ENCODE results near the gene IFI16. TPM values are rescaled to one million over a fixed set of nuclear protein-coding genes. Genes with fewer than 3 reads are reported as not detected.

Gene IFI16
- total RNA-seq (2021) (18.5 and 31.3 TPM in 2 replicates), Bru-seq, nascent RNA (percentile 61 among the genes with signal in this experiment), BruChase-seq, experiment 1, labeled RNA remaining after a 2-hour chase (percentile 57 among the genes with signal in this experiment), BruChase-seq, experiment 2, labeled RNA remaining after a 6-hour chase (percentile 69 among the genes with signal in this experiment)
- long read RNA-seq, transcript IFI16-201 (12 exons, 2,867 nt) = minor isoform, 9 of 43 reads
- long read RNA-seq, transcript IFI16-205 (11 exons, 2,704 nt) = major isoform, 19 of 43 reads
- long read RNA-seq, partial matches to known transcripts = 4 of 43 reads
- long read RNA-seq, other reads (novel, unspliced or antisense) = 11 of 43 reads

DNA sequence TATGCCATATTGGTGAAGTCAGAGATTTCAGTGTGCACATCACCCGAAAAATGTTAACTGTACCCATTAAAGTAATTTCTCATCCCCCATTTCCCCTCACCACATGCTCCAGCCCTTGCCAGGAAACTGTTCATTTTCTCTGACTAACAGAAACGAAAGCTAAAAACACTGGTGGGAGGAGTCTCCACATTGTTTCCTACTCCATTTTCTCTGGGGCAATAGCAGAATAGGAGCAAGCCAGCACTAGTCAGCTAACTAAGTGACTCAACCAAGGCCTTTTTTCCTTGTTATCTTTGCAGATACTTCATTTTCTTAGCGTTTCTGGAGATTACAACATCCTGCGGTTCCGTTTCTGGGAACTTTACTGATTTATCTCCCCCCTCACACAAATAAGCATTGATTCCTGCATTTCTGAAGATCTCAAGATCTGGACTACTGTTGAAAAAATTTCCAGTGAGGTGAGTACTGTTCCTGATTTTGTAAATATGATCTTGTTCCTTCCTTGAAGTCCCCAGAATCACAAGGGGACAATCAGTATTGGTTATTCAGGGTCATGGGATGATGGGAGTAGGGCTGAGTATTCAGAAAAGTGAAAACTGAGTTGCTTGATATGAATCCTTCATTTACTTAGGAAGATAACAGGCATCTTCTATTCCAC is at the start of gene IFI16:
IFI16 (plus strand) TSS at position 204 of the 658 bp plus-strand sequence. CDS start 4,774 bp downstream, outside the sequence.
- Histone ChIP-seq H2AFZ (peak within 1 kb of the TSS; percentile 2; the same call in 1 of the 2 replicates), H3K79me2 (ENCODE audit: low read depth) (no peaks in the 10 kb centered on the region), H3K27me3 (ENCODE audit: insufficient read depth, low read depth) (0 out of 2 replicates have a peak, but pooled peaks cover 6% of the 10 kb centered on the region), H3K9me3 (ENCODE audit: insufficient read depth, low read depth) (no peaks in the 10 kb centered on the region), H3K9me2 (ENCODE audit: insufficient read depth) (no peaks in the 10 kb centered on the region), H3K4me3 (no peak within 1 kb of the TSS), H4K20me1 (ENCODE audit: insufficient read depth) (no peaks in the 10 kb centered on the region), H3K4me1 (replicated peaks; ENCODE audit: insufficient read depth) (no peaks in the 10 kb centered on the region), H3F3A (ENCODE audit: insufficient read depth, low read depth) (no peaks in the 10 kb centered on the region; the same call in 1 of the 2 replicates), H3K4me2 (no peak within 1 kb of the TSS), H3K27ac (no peak within 1 kb of the TSS), H3K36me3 (ENCODE audit: low read depth) (no peaks in the 10 kb centered on the region)
- DNase-seq = peak in 1 of 2 experiments; percentile 34
- CTCF ChIA-PET = no interaction called here
- TF ChIP-seq EZH2 (IDR thresholded peaks at IDR 0.05; ENCODE audit: low read depth) (no peak), CTCF (conservative IDR thresholded peaks at IDR 0.05) (no peak)
- POLR2A ChIA-PET (ENCODE audit: unreplicated experiment) = interaction anchor here (0.7 kb wide), 1 partner anchor 191 kb away, joined by 5 read pairs; no protein-coding TSS in a partner anchor
- intact Hi-C loops (cut with micrococcal nuclease; ENCODE audit: unreplicated experiment) = loop anchor here (10.0 kb wide), 1 partner anchor 1045 kb away; no protein-coding TSS in a partner anchor
- BruUV-seq (replicated peaks) = TSS peak; percentile 55

DNA sequence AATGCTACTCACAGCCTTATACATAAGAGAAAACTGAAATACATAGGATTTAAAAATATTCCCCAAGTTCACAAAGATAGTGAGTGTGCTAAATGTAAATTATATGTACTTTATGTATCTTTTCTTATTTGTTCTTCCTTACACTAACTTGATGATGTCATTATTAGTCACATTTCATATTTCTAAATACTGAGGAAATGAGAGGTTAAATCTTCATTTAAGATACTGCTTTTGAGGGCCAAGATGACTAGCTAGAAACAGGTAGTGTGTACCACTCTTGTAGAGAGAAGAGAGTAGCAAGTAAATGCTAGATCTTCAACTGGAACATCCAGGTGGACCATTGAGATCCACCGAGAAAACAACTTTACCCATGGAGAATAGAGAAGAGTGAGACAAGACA is 48.5 kb upstream of the IFI16 start:
- Histone ChIP-seq H3K9me3 (ENCODE audit: insufficient read depth, low read depth) (no peaks in the 10 kb centered on the region), H3K9me2 (ENCODE audit: insufficient read depth) (no peaks in the 10 kb centered on the region; the same call in 1 of the 2 replicates), H3K4me1 (replicated peaks; ENCODE audit: insufficient read depth) (no peaks in the 10 kb centered on the region), H3K79me2 (ENCODE audit: low read depth) (no peaks in the 10 kb centered on the region), H3K27ac (no peak overlapping the region), H4K20me1 (ENCODE audit: insufficient read depth) (no peaks in the 10 kb centered on the region), H3K36me3 (ENCODE audit: low read depth) (no peaks in the 10 kb centered on the region), H3K27me3 (ENCODE audit: insufficient read depth, low read depth) (no peaks in the 10 kb centered on the region), H3K4me2 (no peak overlapping the region), H3K4me3 (no peak overlapping the region), H2AFZ (no peak overlapping the region), H3F3A (ENCODE audit: insufficient read depth, low read depth) (no peaks in the 10 kb centered on the region)
- CTCF ChIA-PET = no interaction called here
- no TSS peak for BruUV-seq (replicated peaks)
- no peak for DNase-seq
- intact Hi-C loops (cut with micrococcal nuclease; ENCODE audit: unreplicated experiment) = no loop called here
- POLR2A ChIA-PET (ENCODE audit: unreplicated experiment) = no interaction called here
- TF ChIP-seq CTCF (conservative IDR thresholded peaks at IDR 0.05) = no peak
- no peak for TF ChIP-seq EZH2 (IDR thresholded peaks at IDR 0.05; ENCODE audit: low read depth)

- TF ChIP-seq EZH2 (IDR thresholded peaks at IDR 0.05; ENCODE audit: low read depth) (no peak), CTCF (conservative IDR thresholded peaks at IDR 0.05) (no peak)
Observed at GRCh38 chr1:158962983-158963382, 46.7 kb upstream of the IFI16 start.

More at GRCh38 chr1:158962983-158963382, 46.7 kb upstream of the IFI16 start:
- CTCF ChIA-PET = no interaction called here
- POLR2A ChIA-PET (ENCODE audit: unreplicated experiment) = no interaction called here
- no TSS peak for BruUV-seq (replicated peaks)
- Histone ChIP-seq H2AFZ (no peak overlapping the region), H3F3A (ENCODE audit: insufficient read depth, low read depth) (no peaks in the 10 kb centered on the region), H3K9me3 (ENCODE audit: insufficient read depth, low read depth) (no peaks in the 10 kb centered on the region), H3K27ac (no peak overlapping the region), H3K4me2 (no peak overlapping the region), H3K79me2 (ENCODE audit: low read depth) (no peaks in the 10 kb centered on the region), H4K20me1 (ENCODE audit: insufficient read depth) (no peaks in the 10 kb centered on the region; the same call in 1 of the 2 replicates), H3K27me3 (ENCODE audit: insufficient read depth, low read depth) (no peaks in the 10 kb centered on the region), H3K4me1 (replicated peaks; ENCODE audit: insufficient read depth) (no peaks in the 10 kb centered on the region), H3K36me3 (ENCODE audit: low read depth) (no peaks in the 10 kb centered on the region), H3K4me3 (no peak overlapping the region), H3K9me2 (ENCODE audit: insufficient read depth) (peaks cover 6% of the 10 kb centered on the region)
- DNase-seq = no peak
- intact Hi-C loops (cut with micrococcal nuclease; ENCODE audit: unreplicated experiment) = no loop called here

Measured in PC-9 (cell line).